Testis (tissue), 2 donors: Measurements from ENCODE around the gene TSEN54.

ENCODE experiments used
- POLR2A ChIP-seq: fragments of 450-650 bp; IDR thresholded peaks from one replicate; pipeline ENCODE4 v1.6.1; 2017; ENCODE audit warnings: antibody characterized with exemption, mild to moderate bottlenecking, moderate library complexity
- TF ChIP-seq, protein P1 (sequence below), 3 experiments: fragments of 450-650 bp in 2 of 3; fragments of 200-600 bp in 1 of 3; sonication (generic) in 1 of 3; IDR thresholded peaks; one replicate each; pipeline ENCODE4 v1.5.1; 2016 to 2019; ENCODE audit warnings: antibody characterized with exemption in 3 of 3, mild to moderate bottlenecking in 2 of 3, moderate library complexity in 1 of 3

DNA sequence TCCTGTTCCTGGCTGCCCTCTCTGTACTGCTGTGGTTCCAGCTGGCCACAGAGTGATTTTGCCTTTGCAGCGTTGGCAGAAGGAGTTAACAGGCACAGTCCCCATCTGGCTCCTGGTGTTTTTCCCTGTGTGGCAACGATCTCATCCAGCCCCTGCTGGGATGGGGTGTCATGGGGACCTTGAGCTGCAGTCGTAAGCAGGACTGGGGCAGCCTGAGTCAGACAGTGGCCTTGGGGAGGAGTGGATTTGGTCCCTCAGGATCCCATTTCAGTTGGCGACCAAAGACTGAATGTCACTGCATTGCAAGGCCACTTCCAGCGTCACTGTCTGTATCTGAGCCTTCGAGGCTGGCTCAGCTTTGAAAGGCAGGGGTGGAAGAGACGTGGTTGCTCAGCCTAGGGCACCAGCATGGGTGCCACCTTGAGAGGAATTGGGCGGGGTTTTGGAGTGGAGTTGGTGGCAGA, 48.0 kb upstream of the TSEN54 start:
- TF ChIP-seq POLR2A, result no peak
- TF ChIP-seq, protein P1, sequence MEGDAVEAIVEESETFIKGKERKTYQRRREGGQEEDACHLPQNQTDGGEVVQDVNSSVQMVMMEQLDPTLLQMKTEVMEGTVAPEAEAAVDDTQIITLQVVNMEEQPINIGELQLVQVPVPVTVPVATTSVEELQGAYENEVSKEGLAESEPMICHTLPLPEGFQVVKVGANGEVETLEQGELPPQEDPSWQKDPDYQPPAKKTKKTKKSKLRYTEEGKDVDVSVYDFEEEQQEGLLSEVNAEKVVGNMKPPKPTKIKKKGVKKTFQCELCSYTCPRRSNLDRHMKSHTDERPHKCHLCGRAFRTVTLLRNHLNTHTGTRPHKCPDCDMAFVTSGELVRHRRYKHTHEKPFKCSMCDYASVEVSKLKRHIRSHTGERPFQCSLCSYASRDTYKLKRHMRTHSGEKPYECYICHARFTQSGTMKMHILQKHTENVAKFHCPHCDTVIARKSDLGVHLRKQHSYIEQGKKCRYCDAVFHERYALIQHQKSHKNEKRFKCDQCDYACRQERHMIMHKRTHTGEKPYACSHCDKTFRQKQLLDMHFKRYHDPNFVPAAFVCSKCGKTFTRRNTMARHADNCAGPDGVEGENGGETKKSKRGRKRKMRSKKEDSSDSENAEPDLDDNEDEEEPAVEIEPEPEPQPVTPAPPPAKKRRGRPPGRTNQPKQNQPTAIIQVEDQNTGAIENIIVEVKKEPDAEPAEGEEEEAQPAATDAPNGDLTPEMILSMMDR (IDR thresholded peaks at IDR 0.05), result no peak
